Embryonic facial prominence (tissue), 1 donor: ENCODE data around the gene ARFGEF2.
"Not testable (repeated sequence)": the region's sequence is repeated elsewhere in the genome, so short reads cannot be mapped to it uniquely, and the experiment has no call there.

Experiments
- DNase-seq: peaks from one replicate; pipeline ENCODE4 v3.0.0-alpha.2; 2016; ENCODE audit errors: extremely low spot score

Gene ARFGEF2

GRCh38 chr20:48921168-48921882, at the start of gene ARFGEF2:
ARFGEF2 (plus strand) TSS chr20:48921711; CDS start chr20:48921890, 179 bp downstream.
- peak; percentile 81 for DNase-seq

GRCh38 chr20:48875233-48875913, 46.1 kb upstream of the ARFGEF2 start:
- DNase-seq, result no peak

GRCh38 chr20:48875914-48876240, 45.6 kb upstream of the ARFGEF2 start:
- no peak for DNase-seq

- no peak for DNase-seq
These were observed 44.2 kb upstream of the ARFGEF2 start for GRCh38 chr20:48877304-48877703.

- DNase-seq, result no peak
These were observed 42.8 kb upstream of the ARFGEF2 start for GRCh38 chr20:48878534-48879248.

- DNase-seq, result no peak
These were observed 41.8 kb upstream of the ARFGEF2 start for GRCh38 chr20:48879612-48880245.

GRCh38 chr20:48880331-48880730, 41.2 kb upstream of the ARFGEF2 start:
- no peak for DNase-seq

- no peak for DNase-seq
These were observed 40.4 kb upstream of the ARFGEF2 start for GRCh38 chr20:48880981-48881657.

- DNase-seq, result no peak
These were observed 36.3 kb upstream of the ARFGEF2 start for GRCh38 chr20:48885237-48885636.

- DNase-seq, result no peak
These were observed 35.3 kb upstream of the ARFGEF2 start for GRCh38 chr20:48886194-48886593.

GRCh38 chr20:48886811-48887210, 34.7 kb upstream of the ARFGEF2 start:
- DNase-seq, result no peak

- not testable (repeated sequence) for DNase-seq
These were observed 33.0 kb upstream of the ARFGEF2 start for GRCh38 chr20:48888517-48888916.

GRCh38 chr20:48889140-48889790, 32.2 kb upstream of the ARFGEF2 start:
- no peak for DNase-seq

GRCh38 chr20:48891235-48892048, 30.1 kb upstream of the ARFGEF2 start:
- DNase-seq, result no peak

- DNase-seq, result no peak
These were observed 29.5 kb upstream of the ARFGEF2 start for GRCh38 chr20:48892049-48892470.

- no peak for DNase-seq
These were observed 28.6 kb upstream of the ARFGEF2 start for GRCh38 chr20:48892891-48893290.

- no peak for DNase-seq
These were observed 28.1 kb upstream of the ARFGEF2 start for GRCh38 chr20:48893374-48893773.

- DNase-seq, result no peak
These were observed 24.1 kb upstream of the ARFGEF2 start for GRCh38 chr20:48897305-48898010.

GRCh38 chr20:48898210-48898609, 23.3 kb upstream of the ARFGEF2 start:
- no peak for DNase-seq
